Activated CD8-positive, alpha-beta T cell treated with anti-CD3 and anti-CD28 coated beads for 36 hours (primary cell): ENCODE measurements around the gene DNAJC1. TPM values are rescaled to one million over a fixed set of nuclear protein-coding genes. Genes with fewer than 3 reads are reported as not detected.
A peak's percentile ranks its signal among the peaks of the same experiment; 100 is the strongest.

ENCODE experiments used
- ATAC-seq: fragments of 200-7000 bp; cut with Tn5 transposase; one replicate; pipeline ENCODE4 v1.10.0; 2021; ENCODE audit warnings: mild to moderate bottlenecking, moderate library complexity
- CTCF ChIA-PET: fragments of 350-600 bp; sonication (Branson Sonifier 250); formaldehyde crosslinking; loops from one replicate; lab custom pipeline; 2021; ENCODE audit warnings: antibody characterized with exemption; lab: Charles Lee
- POLR2A ChIA-PET: fragments of 350-600 bp; sonication (Branson Sonifier 250); formaldehyde crosslinking; loops from one replicate; lab custom pipeline; 2021; ENCODE audit warnings: antibody characterized with exemption; lab: Charles Lee
- DNase-seq: peaks from one replicate; pipeline ENCODE4 v3.0.0-alpha.2; 2020
- H3K27ac Mint-ChIP-seq: one replicate; pipeline ENCODE4 v1.8.0; 2021; ENCODE audit warnings: mild to moderate bottlenecking, mixed read lengths
- H3K27me3 Mint-ChIP-seq: one replicate; pipeline ENCODE4 v1.8.0; 2021; ENCODE audit warnings: mixed read lengths
- H3K36me3 Mint-ChIP-seq: one replicate; pipeline ENCODE4 v1.8.0; 2021; ENCODE audit warnings: low read depth, mixed read lengths
- H3K4me1 Mint-ChIP-seq: one replicate; pipeline ENCODE4 v1.8.0; 2021; ENCODE audit warnings: low read depth, mixed read lengths
- H3K4me3 Mint-ChIP-seq: one replicate; pipeline ENCODE4 v1.8.0; 2021; ENCODE audit warnings: mild to moderate bottlenecking, moderate library complexity, mixed read lengths
- H3K9me3 Mint-ChIP-seq: one replicate; pipeline ENCODE4 v1.8.0; 2021; ENCODE audit warnings: mixed read lengths
- intact Hi-C: fragments of 100-400 bp; cut with micrococcal nuclease; formaldehyde crosslinking; loops from one replicate; pipeline ENCODE4 v1.10.0; 2022
- total RNA-seq, 2 experiments: library from RNA; stranded (reverse); gene quantifications; one replicate each; pipeline ENCODE4 v1.2.3, GENCODE V29; 2021
- TF ChIP-seq, protein P1 (sequence below): fragments of 200-600 bp; IDR thresholded peaks from one replicate; pipeline ENCODE4 v1.8.0; 2022; ENCODE audit warnings: antibody characterized with exemption, mild to moderate bottlenecking

Gene DNAJC1
- total RNA-seq, 2 experiments from 2014 or later, result 19.3 to 23.7 TPM

DNA sequence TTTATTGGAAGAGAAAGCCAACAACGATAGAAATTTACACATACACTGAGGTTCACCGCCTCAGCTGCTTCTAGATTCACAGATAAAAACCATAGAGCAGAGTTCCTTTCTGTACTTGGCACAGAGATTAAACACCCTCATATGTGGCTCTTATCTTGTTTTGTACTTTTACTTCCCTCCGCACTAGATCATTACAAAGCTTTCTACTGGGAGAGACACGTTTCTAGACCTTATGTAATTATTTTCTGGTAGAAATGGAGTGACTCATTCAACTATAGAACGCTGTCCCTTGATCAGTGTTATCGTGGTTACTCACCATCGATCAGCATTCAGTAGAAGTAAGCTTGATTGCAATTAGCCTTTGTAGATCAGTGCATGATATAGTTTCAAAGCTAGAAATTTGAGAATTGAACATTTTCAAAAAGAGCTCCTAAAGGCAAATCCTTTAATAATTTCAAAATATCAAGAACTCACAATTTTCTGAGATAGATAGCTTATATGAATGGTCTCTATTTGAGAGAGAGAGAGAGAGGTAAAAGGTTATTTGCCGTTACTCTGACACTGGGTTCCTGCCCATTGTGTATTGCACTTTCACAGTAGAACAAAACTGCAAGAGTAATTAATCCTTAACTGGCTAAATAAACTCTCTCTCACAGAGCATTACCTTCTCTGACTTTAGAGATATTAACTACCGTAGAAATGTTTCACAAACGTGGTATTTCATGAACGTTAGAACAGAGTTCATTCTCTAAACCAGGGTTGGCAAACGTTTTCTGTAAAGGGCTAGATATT, 26.1 kb upstream of the DNAJC1 start:
- Mint-ChIP-seq H3K4me1 (peaks cover 5% of the 10 kb centered on the region), H3K9me3 (no peaks in the 10 kb centered on the region), H3K27me3 (peaks cover 3% of the 10 kb centered on the region), H3K4me3 (no peak overlapping the region), H3K36me3 (no peaks in the 10 kb centered on the region), H3K27ac (no peak overlapping the region)
- intact Hi-C loops, result no loop called here
- ATAC-seq (peak; percentile 34), DNase-seq (no peak)
- ChIA-PET POLR2A (interaction anchor here (0.6 kb wide), 2 partner anchors 10 to 626 kb away, joined by 3 read pairs; no protein-coding TSS in a partner anchor), CTCF (interaction anchor here (0.9 to 1.6 kb wide), 4 partner anchors 12 to 42 kb away, joined by 3 to 7 read pairs (median 4); no protein-coding TSS in a partner anchor)
- TF ChIP-seq, protein P1, sequence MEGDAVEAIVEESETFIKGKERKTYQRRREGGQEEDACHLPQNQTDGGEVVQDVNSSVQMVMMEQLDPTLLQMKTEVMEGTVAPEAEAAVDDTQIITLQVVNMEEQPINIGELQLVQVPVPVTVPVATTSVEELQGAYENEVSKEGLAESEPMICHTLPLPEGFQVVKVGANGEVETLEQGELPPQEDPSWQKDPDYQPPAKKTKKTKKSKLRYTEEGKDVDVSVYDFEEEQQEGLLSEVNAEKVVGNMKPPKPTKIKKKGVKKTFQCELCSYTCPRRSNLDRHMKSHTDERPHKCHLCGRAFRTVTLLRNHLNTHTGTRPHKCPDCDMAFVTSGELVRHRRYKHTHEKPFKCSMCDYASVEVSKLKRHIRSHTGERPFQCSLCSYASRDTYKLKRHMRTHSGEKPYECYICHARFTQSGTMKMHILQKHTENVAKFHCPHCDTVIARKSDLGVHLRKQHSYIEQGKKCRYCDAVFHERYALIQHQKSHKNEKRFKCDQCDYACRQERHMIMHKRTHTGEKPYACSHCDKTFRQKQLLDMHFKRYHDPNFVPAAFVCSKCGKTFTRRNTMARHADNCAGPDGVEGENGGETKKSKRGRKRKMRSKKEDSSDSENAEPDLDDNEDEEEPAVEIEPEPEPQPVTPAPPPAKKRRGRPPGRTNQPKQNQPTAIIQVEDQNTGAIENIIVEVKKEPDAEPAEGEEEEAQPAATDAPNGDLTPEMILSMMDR, result no peak

DNA sequence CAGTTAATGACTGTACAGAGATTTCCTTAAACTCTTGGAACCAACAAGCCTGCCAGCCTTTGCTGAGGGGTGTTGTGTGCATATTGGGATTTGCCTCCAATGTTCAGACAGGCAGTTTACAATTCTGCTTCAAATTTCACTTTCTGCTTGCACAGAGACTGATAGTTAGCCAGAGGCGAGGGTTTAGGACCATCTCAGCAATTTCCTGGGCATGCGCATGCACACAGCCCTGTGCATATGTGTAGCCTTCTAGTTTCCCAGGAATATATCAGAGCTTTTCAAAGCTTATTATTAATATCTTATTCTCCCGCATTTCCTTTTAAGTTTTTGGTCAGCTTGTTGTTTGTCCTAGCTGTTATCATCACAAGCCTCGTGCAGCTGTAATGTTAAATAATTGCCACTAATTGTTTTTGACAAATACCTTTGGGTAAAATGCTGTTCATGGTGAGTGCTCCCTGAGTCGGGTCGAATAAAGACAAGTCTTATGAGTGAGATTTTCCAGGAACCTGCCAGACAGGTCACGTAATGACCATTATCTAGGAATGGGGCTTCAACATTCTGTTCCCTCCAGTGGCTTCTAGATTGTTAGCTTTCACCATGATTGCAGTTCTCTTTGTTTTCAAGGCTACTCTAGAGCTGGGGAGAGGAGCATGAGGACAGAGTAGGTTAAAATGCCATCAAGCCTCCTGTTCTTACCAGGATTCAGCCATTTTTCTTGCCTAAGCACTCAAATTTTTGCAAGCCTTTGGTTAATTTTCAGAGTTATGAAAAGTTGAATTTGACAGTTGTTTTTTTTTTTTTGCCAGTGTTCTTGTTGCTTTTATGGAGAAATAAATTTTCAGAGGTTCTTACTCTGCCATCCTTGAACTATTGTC, 24.1 kb upstream of the DNAJC1 start:
- no peak overlapping the region for H3K27ac Mint-ChIP-seq

DNA sequence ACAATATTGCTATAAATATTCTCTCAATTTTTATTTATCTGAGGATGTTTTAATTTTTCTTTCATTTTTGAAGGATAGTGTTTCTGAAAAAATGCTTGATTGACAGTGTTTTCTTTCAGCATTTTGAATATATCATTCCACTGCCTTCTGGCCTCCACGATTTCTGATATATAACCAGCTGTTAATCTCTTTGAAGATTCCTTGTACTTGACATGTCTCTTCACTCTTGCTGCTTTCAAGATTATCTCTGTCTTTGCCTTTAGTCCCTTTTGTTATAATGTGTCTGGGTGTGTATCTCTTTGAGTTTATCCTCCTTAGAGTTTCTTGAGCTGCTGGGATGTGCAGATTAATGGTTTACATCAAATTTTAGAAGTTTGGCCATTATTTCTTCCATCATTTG, 22.8 kb upstream of the DNAJC1 start:
- ChIA-PET POLR2A (no interaction called here), CTCF (interaction anchor here (0.9 to 1.3 kb wide), 3 partner anchors 15 to 962 kb away, joined by 3 read pairs; no protein-coding TSS in a partner anchor)
- TF ChIP-seq, protein P1, result no peak
- DNase-seq, result no peak
- no peak overlapping the region for H3K4me3 Mint-ChIP-seq
- H3K9me3 Mint-ChIP-seq, result no peaks in the 10 kb centered on the region
- H3K36me3 Mint-ChIP-seq, result no peaks in the 10 kb centered on the region
- H3K27me3 Mint-ChIP-seq, result peaks cover 3% of the 10 kb centered on the region
- no peak for ATAC-seq
- peaks cover 24% of the 10 kb centered on the region for H3K4me1 Mint-ChIP-seq
- H3K27ac Mint-ChIP-seq, result no peak overlapping the region
- intact Hi-C loops, result no loop called here

More for the DNA sequence above, 24.1 kb upstream of the DNAJC1 start:
- H3K9me3 Mint-ChIP-seq, result no peaks in the 10 kb centered on the region
- ChIA-PET POLR2A (no interaction called here), CTCF (interaction anchor here (1.0 to 1.3 kb wide), 2 partner anchors 17 to 961 kb away, joined by 3 read pairs; no protein-coding TSS in a partner anchor)
- ATAC-seq (no peak), DNase-seq (no peak)
- peaks cover 3% of the 10 kb centered on the region for H3K27me3 Mint-ChIP-seq
- no peaks in the 10 kb centered on the region for H3K36me3 Mint-ChIP-seq
- H3K4me3 Mint-ChIP-seq, result no peak overlapping the region
- TF ChIP-seq, protein P1, result no peak
- H3K4me1 Mint-ChIP-seq, result peaks cover 16% of the 10 kb centered on the region
- intact Hi-C loops, result no loop called here

DNA sequence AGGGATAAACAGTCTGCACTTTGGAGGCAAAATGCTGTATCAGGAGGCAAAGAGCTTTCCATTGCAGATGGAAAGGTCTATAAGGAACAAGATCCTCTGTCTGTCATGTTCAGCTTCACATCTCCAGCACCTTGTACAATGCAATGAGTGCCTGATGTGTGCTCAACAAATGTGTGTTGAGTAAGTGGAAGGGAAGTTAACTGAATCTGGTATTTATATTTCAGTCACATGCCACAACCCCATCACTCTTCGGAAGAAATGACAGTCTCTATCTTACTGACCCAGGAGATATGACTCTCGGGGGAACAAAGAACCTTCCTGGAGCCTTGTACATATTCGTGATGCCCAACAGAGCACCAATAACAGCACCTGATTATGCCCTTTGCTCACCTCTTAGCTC, 20.0 kb upstream of the DNAJC1 start:
- H3K36me3 Mint-ChIP-seq, result no peaks in the 10 kb centered on the region
- ATAC-seq, result no peak
- H3K27ac Mint-ChIP-seq, result peak overlapping the region; percentile 18
- no peaks in the 10 kb centered on the region for H3K27me3 Mint-ChIP-seq
- ChIA-PET CTCF (interaction anchor here (1.5 kb wide), 1 partner anchor 13 kb away, joined by 3 read pairs; no protein-coding TSS in a partner anchor), POLR2A (no interaction called here)
- DNase-seq, result no peak
- H3K4me3 Mint-ChIP-seq, result no peak overlapping the region
- H3K9me3 Mint-ChIP-seq, result no peaks in the 10 kb centered on the region
- intact Hi-C loops, result no loop called here
- TF ChIP-seq, protein P1, result no peak
- peaks cover 19% of the 10 kb centered on the region for H3K4me1 Mint-ChIP-seq
